ENCODE measurements around the gene ARHGEF6.

ARHGEF6 gene

GRCh38 chrX:136822337-136823095 lies 41.8 kb upstream of the ARHGEF6 start:
- TF ChIP-seq REST (IDR thresholded peaks at IDR 0.05; ENCODE audit: insufficient read depth in 1 of 2, low read depth in 2 of 2, low read length in 2 of 2) (no peak), SIN3A (IDR thresholded peaks at IDR 0.05; ENCODE audit: borderline replicate concordance, insufficient read depth, low read length) (no peak), FOXP2 (optimal IDR thresholded peaks at IDR 0.05; ENCODE audit: borderline replicate concordance, extremely low read depth, extremely low read length, insufficient read depth) (no peak), POLR2AphosphoS5 (IDR thresholded peaks at IDR 0.05; ENCODE audit: low read depth, low read length) (no peak), TAF1 (IDR thresholded peaks at IDR 0.05; ENCODE audit: borderline replicate concordance, insufficient read depth, low read length) (no peak)

DNA sequence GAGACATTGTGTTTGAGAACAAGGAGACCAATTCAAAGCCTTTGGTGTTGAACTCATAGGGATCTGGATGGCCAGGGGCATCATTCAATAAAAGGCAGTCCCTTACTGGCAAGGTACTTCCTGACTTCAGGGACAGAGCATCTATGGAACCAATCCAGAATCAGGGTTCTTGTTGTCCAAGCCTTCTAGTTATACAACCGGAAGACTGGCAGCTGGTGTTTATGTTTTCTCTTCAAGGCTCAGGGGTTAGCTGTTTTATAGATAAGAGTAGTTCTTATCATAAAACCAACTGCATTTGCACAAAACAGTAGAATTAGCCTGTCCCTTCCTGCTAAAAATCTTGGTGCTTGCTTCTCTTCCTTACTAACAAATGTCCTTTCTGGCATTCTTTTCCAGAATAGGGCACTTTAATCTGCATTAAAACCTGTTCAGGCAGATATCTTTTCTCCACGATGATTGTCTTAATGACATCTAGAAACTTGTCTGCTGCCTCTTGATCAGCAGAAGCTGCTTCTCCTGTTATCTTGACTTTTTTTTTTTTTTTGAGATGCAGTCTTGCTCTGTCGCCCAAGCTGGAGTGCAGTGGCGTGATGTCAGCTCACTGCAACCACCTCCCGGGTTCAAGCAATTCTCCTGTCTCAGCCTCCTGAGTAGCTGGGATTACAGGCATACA lies 38.4 kb upstream of the ARHGEF6 start:
- TF ChIP-seq FOXP2 (optimal IDR thresholded peaks at IDR 0.05; ENCODE audit: borderline replicate concordance, extremely low read depth, extremely low read length, insufficient read depth) (no peak), POLR2AphosphoS5 (IDR thresholded peaks at IDR 0.05; ENCODE audit: low read depth, low read length) (no peak), REST (IDR thresholded peaks at IDR 0.05; ENCODE audit: insufficient read depth in 1 of 2, low read depth in 2 of 2, low read length in 2 of 2) (no peak), TAF1 (IDR thresholded peaks at IDR 0.05; ENCODE audit: borderline replicate concordance, insufficient read depth, low read length) (no peak), SIN3A (IDR thresholded peaks at IDR 0.05; ENCODE audit: borderline replicate concordance, insufficient read depth, low read length) (no peak)

DNA sequence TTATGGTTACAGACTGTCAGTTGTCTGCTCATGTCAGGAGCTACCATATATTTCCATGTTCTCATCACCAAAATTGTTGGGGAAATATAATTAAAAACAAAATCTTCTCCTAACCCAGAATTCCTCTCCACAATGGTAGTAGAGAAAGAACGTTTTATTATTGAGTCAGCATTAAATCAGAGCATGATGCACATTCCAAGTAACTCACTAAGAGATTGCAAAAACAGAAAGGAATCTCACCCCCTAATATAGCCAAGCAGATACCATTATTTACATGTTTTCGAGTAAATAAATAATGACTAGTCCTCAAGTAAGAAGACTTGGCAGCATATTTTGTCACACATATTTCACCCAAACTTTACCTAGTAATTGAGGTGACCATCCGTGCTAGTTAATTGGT lies 36.2 kb upstream of the ARHGEF6 start:
- TF ChIP-seq POLR2AphosphoS5 (IDR thresholded peaks at IDR 0.05; ENCODE audit: low read depth, low read length): no peak

DNA sequence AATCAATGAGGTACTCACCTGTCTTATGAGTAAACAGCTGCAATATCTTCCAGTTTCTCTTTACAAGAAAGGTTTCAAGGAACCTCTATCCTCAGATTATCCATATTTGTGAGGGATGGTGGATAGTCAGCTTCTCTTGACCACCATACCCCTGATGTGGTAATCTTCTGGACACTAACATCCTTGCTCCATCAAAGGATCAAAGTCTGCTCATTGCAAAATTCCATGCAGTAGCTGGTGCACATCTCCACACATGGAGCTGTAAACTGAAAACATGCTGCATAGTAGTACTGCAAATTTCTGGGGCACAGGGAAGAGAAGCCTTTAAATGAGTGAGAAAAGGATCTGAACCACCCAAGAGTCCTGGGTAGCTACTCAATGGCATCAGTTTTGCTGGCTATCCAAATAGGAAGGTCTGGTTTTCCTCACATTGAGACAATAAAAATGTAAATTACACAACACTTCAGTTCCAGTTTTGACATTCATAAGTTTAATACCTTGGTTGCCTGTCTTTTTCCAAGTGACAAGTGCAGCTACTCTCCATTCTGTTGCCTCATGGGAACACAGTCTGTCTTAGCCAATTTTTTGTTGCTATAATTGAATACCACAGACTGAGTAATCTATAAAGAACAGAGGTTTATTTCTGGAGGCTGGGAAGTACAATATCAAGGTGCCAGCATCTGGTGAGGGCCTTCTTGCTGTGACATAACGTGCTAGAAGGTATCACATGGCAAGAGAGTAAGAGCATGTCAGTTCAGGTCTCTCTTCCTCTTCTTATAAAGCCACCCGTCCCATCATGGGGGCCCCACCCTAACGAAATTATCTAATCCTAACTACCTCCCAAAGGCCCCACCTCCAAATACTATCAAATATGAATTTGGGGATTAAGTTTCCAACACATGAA lies 34.4 kb upstream of the ARHGEF6 start:
- TF ChIP-seq TAF1 (IDR thresholded peaks at IDR 0.05; ENCODE audit: borderline replicate concordance, insufficient read depth, low read length) (no peak), FOXP2 (optimal IDR thresholded peaks at IDR 0.05; ENCODE audit: borderline replicate concordance, extremely low read depth, extremely low read length, insufficient read depth) (no peak), REST (IDR thresholded peaks at IDR 0.05; ENCODE audit: insufficient read depth in 1 of 2, low read depth in 2 of 2, low read length in 2 of 2) (no peak), SIN3A (IDR thresholded peaks at IDR 0.05; ENCODE audit: borderline replicate concordance, insufficient read depth, low read length) (no peak), POLR2AphosphoS5 (IDR thresholded peaks at IDR 0.05; ENCODE audit: low read depth, low read length) (no peak)

GRCh38 chrX:136812286-136812685 lies 31.6 kb upstream of the ARHGEF6 start:
- TF ChIP-seq REST (IDR thresholded peaks at IDR 0.05; ENCODE audit: insufficient read depth in 1 of 2, low read depth in 2 of 2, low read length in 2 of 2) (no peak), TAF1 (IDR thresholded peaks at IDR 0.05; ENCODE audit: borderline replicate concordance, insufficient read depth, low read length) (no peak), SIN3A (IDR thresholded peaks at IDR 0.05; ENCODE audit: borderline replicate concordance, insufficient read depth, low read length) (no peak), FOXP2 (optimal IDR thresholded peaks at IDR 0.05; ENCODE audit: borderline replicate concordance, extremely low read depth, extremely low read length, insufficient read depth) (no peak), POLR2AphosphoS5 (IDR thresholded peaks at IDR 0.05; ENCODE audit: low read depth, low read length) (no peak)
